Naive thymus-derived CD4-positive, alpha-beta T cell (primary cell): Measurements from ENCODE around the gene SELENOS. TPM values are rescaled to one million over a fixed set of nuclear protein-coding genes. Genes with fewer than 3 reads are reported as not detected.
A peak's percentile ranks its signal among the peaks of the same experiment; 100 is the strongest.

ENCODE experiments used
- ATAC-seq: fragments of 150-1000 bp; cut with Tn5 transposase; 2 replicates; pipeline ENCODE4 v1.10.0; 2021; ENCODE audit warnings: mild to moderate bottlenecking, moderate library complexity
- CTCF ChIA-PET: fragments of 350-600 bp; sonication (Branson Sonifier 250); formaldehyde crosslinking; loops from one replicate; lab custom pipeline; 2021; ENCODE audit warnings: antibody characterized with exemption; lab: Charles Lee
- POLR2A ChIA-PET: fragments of 350-600 bp; sonication (Branson Sonifier 250); formaldehyde crosslinking; loops from one replicate; lab custom pipeline; 2021; ENCODE audit warnings: antibody characterized with exemption, inconsistent platforms; lab: Charles Lee
- DNase-seq, 9 donors: peaks; one replicate each; pipeline versions ENCODE4 v3.0.0 to v3.0.0-alpha.2; 2020 to 2022; ENCODE audit warnings: mixed read lengths in 1 of 9
- H3K27ac ChIP-seq: one replicate; pipeline ENCODE4 v1.7.0; 2013; ENCODE audit warnings: mild to moderate bottlenecking, low read depth, low read length, moderate library complexity
- H3K27me3 ChIP-seq, 2 donors: one replicate each; pipeline ENCODE4 v1.7.0; 2013; ENCODE audit warnings: low read length in 2 of 2, mild to moderate bottlenecking in 2 of 2, moderate library complexity in 2 of 2; ENCODE audit not compliant: control insufficient read depth in 2 of 2, insufficient read depth in 2 of 2
- H3K36me3 ChIP-seq, 3 experiments: 1 replicate in 2 of 3; 2 replicates in 1 of 3; pipeline ENCODE4 v1.7.0; 2013; ENCODE audit warnings: low read length in 3 of 3, mild to moderate bottlenecking in 3 of 3, moderate library complexity in 1 of 3; ENCODE audit not compliant: insufficient read depth in 3 of 3, control insufficient read depth in 2 of 3
- H3K4me1 ChIP-seq, 2 donors: one replicate each; pipeline ENCODE4 v1.7.0; 2013; ENCODE audit warnings: low read length in 2 of 2, mild to moderate bottlenecking in 2 of 2, moderate library complexity in 1 of 2; ENCODE audit not compliant: control insufficient read depth in 2 of 2, insufficient read depth in 2 of 2
- H3K4me3 ChIP-seq: 2 replicates; pipeline ENCODE4 v1.7.0; 2013; ENCODE audit warnings: mild to moderate bottlenecking, low read length
- H3K9me3 ChIP-seq, 3 experiments: 1 replicate in 2 of 3; 2 replicates in 1 of 3; pipeline ENCODE4 v1.7.0; 2013; ENCODE audit warnings: low read length in 3 of 3; ENCODE audit not compliant: control insufficient read depth in 2 of 3
- H3K27ac Mint-ChIP-seq, 9 donors: one replicate each; pipeline ENCODE4 v1.8.0; 2020 to 2022; ENCODE audit warnings: mixed read lengths in 9 of 9, mild to moderate bottlenecking in 8 of 9, moderate library complexity in 5 of 9, inconsistent platforms in 2 of 9
- H3K27me3 Mint-ChIP-seq, 5 donors: one replicate each; pipeline ENCODE4 v1.8.0; 2021 to 2022; ENCODE audit warnings: mixed read lengths in 5 of 5, mild to moderate bottlenecking in 1 of 5
- H3K36me3 Mint-ChIP-seq, 5 donors: one replicate each; pipeline ENCODE4 v1.8.0; 2020 to 2022; ENCODE audit warnings: mixed read lengths in 5 of 5, mild to moderate bottlenecking in 3 of 5, inconsistent platforms in 1 of 5
- H3K4me1 Mint-ChIP-seq, 7 donors: one replicate each; pipeline ENCODE4 v1.8.0; 2020 to 2022; ENCODE audit warnings: mixed read lengths in 7 of 7, mild to moderate bottlenecking in 3 of 7, inconsistent platforms in 1 of 7
- H3K4me3 Mint-ChIP-seq, 10 donors: one replicate each; pipeline ENCODE4 v1.8.0; 2020 to 2022; ENCODE audit warnings: mild to moderate bottlenecking in 10 of 10, mixed read lengths in 10 of 10, moderate library complexity in 6 of 10, inconsistent platforms in 2 of 10
- H3K9me3 Mint-ChIP-seq, 11 donors: one replicate each; pipeline ENCODE4 v1.8.0; 2020 to 2022; ENCODE audit warnings: mixed read lengths in 11 of 11, mild to moderate bottlenecking in 4 of 11, inconsistent platforms in 1 of 11, moderate library complexity in 1 of 11
- intact Hi-C, 2 donors: fragments of 100-400 bp; cut with micrococcal nuclease; formaldehyde crosslinking; loops; one replicate each; pipeline ENCODE4 v1.15.1; 2023
- polyA plus RNA-seq, 2 donors: library from polyadenylated mRNA; unstranded; fragments of 300-500 nt; fragmentation: Illumina TruSeq; gene quantifications; one replicate each; pipeline ENCODE4 v1.2.3, GENCODE V29; 2021
- total RNA-seq, 6 experiments: library from RNA in 5 of 6; stranded (reverse) in 5 of 6; gene quantifications; 1 replicate in 5 of 6; 2 replicates in 1 of 6; pipeline ENCODE4 v1.2.3 and lab custom pipeline; 2021 to 2026

The SELENOS gene
- total and polyA plus RNA-seq, 7 experiments from 2014 or later, result 24.8 to 48.2 (median 39.4) TPM

GRCh38 chr15:101318147-101318819, 41.0 kb upstream of the SELENOS start:
- Mint-ChIP-seq H3K9me3 (peaks cover 0 to 3% (median 0%) of the 10 kb centered on the region in 11 donors), H3K27ac (peak overlapping the region in 1 of 9 donors; percentile 10), H3K27me3 (peaks cover 0 to 11% (median 6%) of the 10 kb centered on the region in 5 donors), H3K4me1 (peaks cover 13 to 14% (median 14%) of the 10 kb centered on the region in 7 donors), H3K36me3 (peaks cover 0 to 3% (median 0%) of the 10 kb centered on the region in 5 donors), H3K4me3 (no peak overlapping the region)
- intact Hi-C loops, result no loop called here
- Histone ChIP-seq H3K27ac (no peak overlapping the region), H3K36me3 (no peaks in the 10 kb centered on the region), H3K27me3 (no peaks in the 10 kb centered on the region), H3K9me3 (no peaks in the 10 kb centered on the region), H3K4me3 (no peak overlapping the region), H3K4me1 (peaks cover 5 to 8% of the 10 kb centered on the region in 2 donors)
- DNase-seq (no peak), ATAC-seq (no peak)
- CTCF ChIA-PET, result no interaction called here
- POLR2A ChIA-PET, result interaction anchor here (0.6 kb wide), 1 partner anchor 77 kb away, joined by 3 read pairs; no protein-coding TSS in a partner anchor

GRCh38 chr15:101317336-101317872, 40.1 kb upstream of the SELENOS start:
- Mint-ChIP-seq H3K27me3 (peaks cover 0 to 11% (median 6%) of the 10 kb centered on the region in 5 donors), H3K36me3 (peaks cover 0 to 3% (median 0%) of the 10 kb centered on the region in 5 donors), H3K27ac (no peak overlapping the region), H3K4me3 (no peak overlapping the region), H3K4me1 (peaks cover 13 to 14% (median 14%) of the 10 kb centered on the region in 7 donors), H3K9me3 (peaks cover 0 to 3% (median 0%) of the 10 kb centered on the region in 11 donors)
- intact Hi-C loops, result no loop called here
- Histone ChIP-seq H3K4me3 (no peak overlapping the region), H3K4me1 (peaks cover 5 to 8% of the 10 kb centered on the region in 2 donors), H3K9me3 (no peaks in the 10 kb centered on the region), H3K36me3 (no peaks in the 10 kb centered on the region), H3K27me3 (no peaks in the 10 kb centered on the region), H3K27ac (no peak overlapping the region)
- DNase-seq, result no peak
- ChIA-PET POLR2A (no interaction called here), CTCF (no interaction called here)
- no peak for ATAC-seq

GRCh38 chr15:101316529-101316928, 39.2 kb upstream of the SELENOS start:
- H3K4me3 Mint-ChIP-seq, result no peak overlapping the region
- H3K27ac Mint-ChIP-seq, result no peak overlapping the region
- H3K4me1 ChIP-seq, result peaks cover 5 to 8% of the 10 kb centered on the region in 2 donors
- peaks cover 12 to 14% (median 13%) of the 10 kb centered on the region in 7 donors for H3K4me1 Mint-ChIP-seq
- no peak overlapping the region for H3K27ac ChIP-seq
- CTCF ChIA-PET, result no interaction called here
- no peaks in the 10 kb centered on the region for H3K27me3 ChIP-seq
- H3K36me3 Mint-ChIP-seq, result peaks cover 0 to 3% (median 0%) of the 10 kb centered on the region in 5 donors
- intact Hi-C loops, result no loop called here
- no peak overlapping the region for H3K4me3 ChIP-seq
- H3K9me3 ChIP-seq, result no peaks in the 10 kb centered on the region
- H3K9me3 Mint-ChIP-seq, result peaks cover 0 to 3% (median 0%) of the 10 kb centered on the region in 11 donors
- H3K27me3 Mint-ChIP-seq, result peaks cover 0 to 11% (median 2%) of the 10 kb centered on the region in 5 donors
- no peak for ATAC-seq
- DNase-seq, result no peak
- H3K36me3 ChIP-seq, result no peaks in the 10 kb centered on the region
- POLR2A ChIA-PET, result no interaction called here

- H3K4me3 Mint-ChIP-seq, result no peak overlapping the region
- H3K27me3 Mint-ChIP-seq, result peaks cover 0 to 11% (median 2%) of the 10 kb centered on the region in 5 donors
- CTCF ChIA-PET, result interaction anchor here (0.8 kb wide), 1 partner anchor 13 kb away, joined by 5 read pairs; no protein-coding TSS in a partner anchor
- H3K9me3 Mint-ChIP-seq, result peaks cover 0 to 2% (median 0%) of the 10 kb centered on the region in 11 donors
- H3K36me3 Mint-ChIP-seq, result peaks cover 0 to 3% (median 0%) of the 10 kb centered on the region in 5 donors
- no peaks in the 10 kb centered on the region for H3K27me3 ChIP-seq
- ATAC-seq, result no peak
- H3K36me3 ChIP-seq, result no peaks in the 10 kb centered on the region
- no peak overlapping the region for H3K27ac ChIP-seq
- peaks cover 6 to 9% (median 7%) of the 10 kb centered on the region in 7 donors for H3K4me1 Mint-ChIP-seq
- DNase-seq, result no peak
- no peak overlapping the region for H3K27ac Mint-ChIP-seq
- intact Hi-C loops, result no loop called here
- H3K9me3 ChIP-seq, result no peaks in the 10 kb centered on the region
- H3K4me1 ChIP-seq, result peaks cover 0 to 4% of the 10 kb centered on the region in 2 donors
- no peak overlapping the region for H3K4me3 ChIP-seq
- POLR2A ChIA-PET, result no interaction called here
Observed at GRCh38 chr15:101315736-101316135, 38.5 kb upstream of the SELENOS start.

- ATAC-seq (no peak), DNase-seq (no peak)
- H3K27ac Mint-ChIP-seq, result no peak overlapping the region
- no peaks in the 10 kb centered on the region for H3K9me3 ChIP-seq
- peaks cover 0 to 3% (median 0%) of the 10 kb centered on the region in 5 donors for H3K36me3 Mint-ChIP-seq
- H3K27me3 Mint-ChIP-seq, result peaks cover 0 to 11% (median 2%) of the 10 kb centered on the region in 5 donors
- ChIA-PET CTCF (interaction anchor here (0.8 to 1.4 kb wide), 2 partner anchors 11 to 20 kb away, joined by 3 to 5 read pairs; partner anchors contain the start of gene SNRPA1), POLR2A (no interaction called here)
- no peaks in the 10 kb centered on the region for H3K4me1 ChIP-seq
- H3K4me3 Mint-ChIP-seq, result no peak overlapping the region
- H3K36me3 ChIP-seq, result no peaks in the 10 kb centered on the region
- intact Hi-C loops, result no loop called here
- H3K27ac ChIP-seq, result no peak overlapping the region
- no peaks in the 10 kb centered on the region for H3K27me3 ChIP-seq
- peaks cover 0 to 2% (median 0%) of the 10 kb centered on the region in 11 donors for H3K9me3 Mint-ChIP-seq
- H3K4me1 Mint-ChIP-seq, result peaks cover 0 to 2% (median 0%) of the 10 kb centered on the region in 7 donors
- no peak overlapping the region for H3K4me3 ChIP-seq
Observed at GRCh38 chr15:101314336-101315125, 37.2 kb upstream of the SELENOS start.

- Mint-ChIP-seq H3K27me3 (peaks cover 0 to 9% (median 0%) of the 10 kb centered on the region in 5 donors), H3K4me3 (no peak overlapping the region), H3K27ac (no peak overlapping the region), H3K36me3 (peaks cover 0 to 3% (median 0%) of the 10 kb centered on the region in 5 donors), H3K4me1 (no peaks in the 10 kb centered on the region), H3K9me3 (no peaks in the 10 kb centered on the region)
- Histone ChIP-seq H3K4me1 (no peaks in the 10 kb centered on the region), H3K4me3 (no peak overlapping the region), H3K27me3 (no peaks in the 10 kb centered on the region), H3K36me3 (no peaks in the 10 kb centered on the region), H3K9me3 (no peaks in the 10 kb centered on the region), H3K27ac (no peak overlapping the region)
- intact Hi-C loops, result no loop called here
- ChIA-PET CTCF (no interaction called here), POLR2A (no interaction called here)
- ATAC-seq, result no peak
- no peak for DNase-seq
Observed at GRCh38 chr15:101313041-101313761, 35.9 kb upstream of the SELENOS start.
